Activated CD8-positive, alpha-beta memory T cell treated with anti-CD3 and anti-CD28 coated beads, Interleukin-2, amount 50 U/mL, for 48 hours (primary cell): ENCODE results near the gene MCCC2.
A peak's percentile ranks its signal among the peaks of the same experiment; 100 is the strongest.
"Not testable (repeated sequence)": the region's sequence is repeated elsewhere in the genome, so short reads cannot be mapped to it uniquely, and the experiment has no call there.

Experiments used
- DNase-seq: peaks from one replicate; pipeline ENCODE4 v3.0.0-alpha.2; 2020

MCCC2 gene

GRCh38 chr5:71600783-71601182 lies 13.6 kb downstream of the MCCC2 start:
- no peak for DNase-seq

GRCh38 chr5:71601222-71602026 lies 14.3 kb downstream of the MCCC2 start:
- DNase-seq: peak; percentile 70

GRCh38 chr5:71609916-71610315 lies 22.8 kb downstream of the MCCC2 start:
- DNase-seq: not testable (repeated sequence)

GRCh38 chr5:71615809-71616208 lies 28.7 kb downstream of the MCCC2 start:
- no peak for DNase-seq

- no peak for DNase-seq
These were observed 33.5 kb downstream of the MCCC2 start for GRCh38 chr5:71620630-71621029.

- no peak for DNase-seq
These were observed 34.1 kb downstream of the MCCC2 start for GRCh38 chr5:71621268-71621667.

GRCh38 chr5:71621741-71622140 lies 34.6 kb downstream of the MCCC2 start:
- DNase-seq: no peak

GRCh38 chr5:71623221-71623794 lies 36.2 kb downstream of the MCCC2 start:
- DNase-seq: no peak

DNA sequence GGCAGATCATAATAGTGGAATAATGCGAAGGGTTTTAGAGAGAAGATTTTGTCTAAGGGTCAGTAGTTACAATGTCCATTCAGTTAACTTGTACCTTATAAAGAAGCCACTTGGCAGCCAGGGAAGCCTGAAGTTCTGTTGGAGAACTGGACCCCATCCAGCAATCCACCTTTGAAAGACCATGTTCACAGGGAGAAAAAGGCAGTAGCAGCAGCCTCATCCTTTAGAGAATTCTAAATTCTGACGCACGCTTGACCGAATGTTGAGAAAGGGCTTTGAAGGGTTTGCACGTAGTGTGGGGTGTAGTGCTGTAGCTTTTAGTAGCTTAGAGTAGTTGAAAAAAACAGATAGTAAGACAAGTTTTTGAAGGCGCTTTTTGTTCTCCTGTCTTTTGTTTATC lies 42.8 kb downstream of the MCCC2 start:
- DNase-seq: no peak

DNA sequence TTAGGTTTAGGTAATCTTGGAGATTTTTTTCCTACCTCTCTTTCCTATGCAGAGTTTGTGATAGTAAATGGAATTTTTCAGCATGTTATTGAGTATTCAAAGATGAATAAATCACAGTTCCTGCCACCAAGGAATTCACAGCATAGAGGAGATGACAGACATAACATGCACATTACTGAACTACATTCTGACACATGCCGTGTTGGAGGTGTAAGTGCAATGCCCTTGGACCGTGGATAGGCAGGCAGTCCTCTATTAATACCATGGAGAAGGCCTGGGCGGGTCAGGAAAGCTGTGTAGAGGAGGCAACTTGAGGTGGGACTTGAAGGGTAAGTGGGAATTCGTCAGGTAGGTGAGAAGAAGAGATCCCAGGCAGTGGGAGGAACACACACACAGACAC lies 43.9 kb downstream of the MCCC2 start:
- DNase-seq: no peak

GRCh38 chr5:71632168-71632567 lies 45.0 kb downstream of the MCCC2 start:
- DNase-seq: no peak

DNA sequence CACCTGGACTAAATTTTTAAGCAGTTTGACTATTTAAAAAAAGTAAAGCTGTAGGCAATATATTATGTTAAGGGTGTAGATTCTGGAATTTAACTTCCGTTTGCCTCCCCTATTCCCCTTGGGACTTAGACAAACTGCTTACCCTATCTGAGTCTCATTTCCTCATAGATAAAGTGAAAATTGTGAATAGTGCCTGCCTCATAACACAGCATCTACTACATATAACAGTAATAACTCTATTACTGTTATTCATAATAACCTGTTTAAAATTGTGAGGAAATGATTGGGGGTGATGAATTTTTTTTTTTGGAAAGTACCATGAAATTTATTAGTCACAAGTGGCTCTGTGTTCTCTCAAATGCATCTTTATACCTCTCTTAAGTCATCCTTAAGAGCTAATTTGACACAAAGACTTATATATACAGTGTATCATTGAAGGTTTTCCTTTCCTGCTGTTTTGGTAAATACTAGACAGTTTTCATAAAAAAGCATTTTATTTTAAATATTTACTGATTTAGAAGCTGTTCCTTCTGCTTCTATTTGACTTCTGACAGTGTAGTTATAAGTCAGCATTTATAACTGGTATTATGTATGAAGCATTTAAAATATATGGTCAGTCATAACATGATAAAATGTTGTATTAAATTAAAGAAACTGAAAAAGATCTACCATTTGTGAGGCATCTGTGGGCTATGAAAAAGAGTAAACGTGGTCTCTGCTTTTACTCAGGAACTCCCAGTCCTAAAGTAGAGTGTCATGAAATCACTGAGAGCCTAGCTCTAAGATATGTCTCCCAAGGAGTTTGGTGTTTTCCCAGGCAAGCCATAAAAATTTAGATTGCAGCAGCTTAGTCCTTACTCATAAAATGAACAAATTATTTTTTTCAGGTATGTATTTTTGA lies 46.4 kb downstream of the MCCC2 start:
- DNase-seq: no peak

- DNase-seq: no peak
These were observed 50.0 kb downstream of the MCCC2 start for GRCh38 chr5:71637133-71637532.

GRCh38 chr5:71640408-71640807 lies 53.3 kb downstream of the MCCC2 start:
- no peak for DNase-seq

GRCh38 chr5:71645030-71645429 lies 57.9 kb downstream of the MCCC2 start:
- no peak for DNase-seq

DNA sequence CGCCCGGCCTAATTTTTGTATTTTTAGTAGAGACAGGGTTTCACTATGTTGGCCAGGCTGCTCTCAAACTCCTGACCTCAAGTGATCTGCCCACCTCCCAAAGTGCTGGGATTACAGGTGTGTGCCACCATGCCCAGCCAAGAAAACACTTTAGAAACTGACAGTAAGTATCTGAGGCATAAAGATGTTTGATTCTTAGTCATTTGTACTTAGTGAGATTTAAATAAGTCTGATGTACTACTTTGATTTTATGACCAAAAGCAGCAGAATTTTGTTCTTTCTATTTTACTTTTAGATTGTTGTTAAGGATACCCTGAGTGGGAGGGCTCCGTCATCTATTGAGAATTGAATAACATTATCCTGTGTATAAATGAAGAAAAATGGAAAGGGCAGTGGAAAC lies 63.8 kb downstream of the MCCC2 start:
- DNase-seq: not testable (repeated sequence)

DNA sequence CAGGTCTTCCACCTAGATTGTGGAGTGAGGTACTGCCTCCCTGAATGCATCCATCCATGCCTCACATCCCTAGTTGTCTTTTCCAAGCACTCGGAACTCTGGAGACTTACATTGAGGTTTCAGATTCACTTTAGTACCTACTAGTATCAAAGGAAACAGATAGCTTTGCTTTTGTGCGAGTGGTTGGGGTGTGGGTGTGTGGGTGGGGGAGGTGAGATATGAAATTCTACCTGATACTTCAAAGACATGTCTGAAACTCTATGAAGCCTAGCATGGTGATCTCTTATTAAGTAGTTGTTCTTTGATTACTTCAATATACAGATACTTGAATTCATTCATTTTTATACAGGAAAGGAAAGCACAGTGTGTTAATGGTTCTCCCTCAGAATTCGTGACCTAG lies 64.4 kb downstream of the MCCC2 start:
- no peak for DNase-seq

DNA sequence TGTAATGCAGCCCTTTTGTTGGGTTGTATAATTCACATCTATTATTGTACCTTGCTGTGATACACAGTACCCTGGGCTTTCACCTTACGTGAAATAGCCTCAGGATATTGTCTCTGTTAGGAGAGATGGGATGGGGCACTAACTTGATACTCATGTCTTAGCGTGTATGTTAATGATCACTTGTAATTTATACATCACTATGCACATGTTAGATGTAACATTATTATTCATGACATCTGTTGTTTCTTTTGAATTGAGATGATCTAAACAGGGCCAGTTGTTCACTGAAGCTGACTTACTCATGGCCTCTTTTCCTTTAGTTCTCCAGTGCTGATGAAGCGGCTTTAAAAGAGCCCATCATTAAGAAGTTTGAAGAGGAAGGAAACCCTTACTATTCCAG lies 65.2 kb downstream of the MCCC2 start:
- no peak for DNase-seq

- no peak for DNase-seq
These were observed 65.8 kb downstream of the MCCC2 start for GRCh38 chr5:71652803-71653543.

GRCh38 chr5:71658916-71659662 lies 71.9 kb downstream of the MCCC2 start:
- DNase-seq: no peak

GRCh38 chr5:71662381-71662780 lies 75.2 kb downstream of the MCCC2 start:
- no peak for DNase-seq
